Bronchial epithelial cell (primary cell): ENCODE data around the gene ZBTB16. TPM values are rescaled to one million over a fixed set of nuclear protein-coding genes. Genes with fewer than 3 reads are reported as not detected.

Experiments used
- total RNA-seq: library from RNA; depleted of rRNA; stranded (reverse); fragments of >200 nt; gene quantifications from 2 replicates; pipeline ENCODE4 v1.2.1, GENCODE V29; 2014

Gene ZBTB16
- total RNA-seq, 1 donor from 2014 or later = 3.2 TPM

Other genes starting within 250 kb of the ZBTB16 start
- gene USP28, start 184.1 kb upstream of the ZBTB16 start, total RNA-seq = 20.5 and 30.0 TPM in 2 replicates
- not detected in 2 replicates for gene HTR3B, start 154.9 kb upstream of the ZBTB16 start, total RNA-seq
- 0.26 TPM in 1 of 2 replicates, not detected in the other for gene HTR3A, start 84.6 kb upstream of the ZBTB16 start, total RNA-seq
- gene NNMT, start 236.7 kb downstream of the ZBTB16 start, total RNA-seq = 0.38 and 11.6 TPM in 2 replicates